Ramos (cell line): Measurements from ENCODE around the gene SLC10A6.

ENCODE experiments used
- in situ Hi-C: fragments of 300-500 bp; cut with MboI; formaldehyde crosslinking; loops from one replicate; pipeline ENCODE4 v1.14.3; 2022; ENCODE audit warnings: low sequenced_read_pairs; ENCODE audit not compliant: unreplicated experiment

Gene SLC10A6

DNA sequence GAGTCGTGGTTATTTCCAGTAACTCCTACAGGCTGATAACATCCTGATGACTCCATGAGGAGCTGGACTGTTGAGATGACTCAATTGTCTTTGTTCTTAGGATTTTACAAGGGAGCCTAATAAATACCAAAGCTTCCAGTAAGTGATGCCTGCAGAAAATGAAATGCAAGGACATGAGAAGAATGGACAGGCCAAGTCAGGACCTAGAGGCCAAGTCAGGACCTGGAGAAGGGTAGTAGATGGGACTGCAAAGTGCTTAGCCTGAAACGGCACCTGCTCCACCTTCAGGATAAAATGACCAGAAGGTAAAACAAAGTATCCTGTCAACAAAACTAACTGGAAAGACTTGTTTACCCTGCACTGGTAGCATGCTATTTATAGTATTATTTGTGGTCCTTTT, 6.4 kb upstream of the SLC10A6 start:
- in situ Hi-C loops = no loop called here

DNA sequence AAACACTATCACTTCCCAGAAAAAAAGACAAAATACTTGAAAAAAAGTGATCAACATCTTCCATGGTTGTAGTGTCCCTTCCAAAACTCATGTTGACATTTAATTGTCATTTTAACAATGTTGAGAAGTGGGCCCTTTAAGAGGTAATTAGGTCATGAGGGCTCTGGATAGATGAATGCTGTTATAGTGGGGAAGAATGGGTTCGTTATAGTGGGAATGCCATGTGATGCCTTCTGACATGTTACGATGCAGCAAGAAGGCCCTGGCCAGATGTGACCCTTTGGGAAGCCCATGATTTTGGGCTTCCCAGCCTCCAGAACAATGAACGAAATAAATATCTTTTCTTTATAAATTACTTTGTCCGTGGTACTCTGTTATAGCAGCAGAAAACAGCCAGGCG, 4.0 kb upstream of the SLC10A6 start:
- in situ Hi-C loops = no loop called here

DNA sequence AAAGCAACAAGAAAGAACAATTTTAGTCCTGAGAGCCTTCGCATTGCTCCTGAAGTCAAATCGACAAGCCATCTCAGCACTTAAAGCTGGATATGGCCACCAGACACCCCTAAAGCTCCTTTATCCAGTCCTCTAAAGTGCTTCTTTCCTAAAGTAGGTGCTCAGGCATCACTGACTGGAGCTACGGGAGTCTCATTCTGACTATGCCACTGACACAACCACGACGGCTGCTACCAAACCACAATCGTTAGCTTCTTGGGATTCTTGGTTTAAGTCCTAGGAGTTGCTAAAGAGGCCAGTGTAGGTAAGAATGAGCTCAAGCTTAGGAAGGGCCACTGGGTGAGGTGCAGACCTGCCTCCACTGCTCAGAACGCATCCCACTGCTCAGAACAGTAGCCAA, 1.0 kb downstream of the SLC10A6 start:
- in situ Hi-C loops = no loop called here

- in situ Hi-C loops = no loop called here
These were observed 1.6 kb downstream of the SLC10A6 start for GRCh38 chr4:86847571-86847970.

GRCh38 chr4:86846921-86847320, 2.3 kb downstream of the SLC10A6 start:
- in situ Hi-C loops = no loop called here

GRCh38 chr4:86845593-86845992, 3.6 kb downstream of the SLC10A6 start:
- in situ Hi-C loops = no loop called here

GRCh38 chr4:86841309-86841708, 7.9 kb downstream of the SLC10A6 start:
- in situ Hi-C loops = no loop called here

- in situ Hi-C loops = no loop called here
These were observed 8.3 kb downstream of the SLC10A6 start for GRCh38 chr4:86840858-86841257.

DNA sequence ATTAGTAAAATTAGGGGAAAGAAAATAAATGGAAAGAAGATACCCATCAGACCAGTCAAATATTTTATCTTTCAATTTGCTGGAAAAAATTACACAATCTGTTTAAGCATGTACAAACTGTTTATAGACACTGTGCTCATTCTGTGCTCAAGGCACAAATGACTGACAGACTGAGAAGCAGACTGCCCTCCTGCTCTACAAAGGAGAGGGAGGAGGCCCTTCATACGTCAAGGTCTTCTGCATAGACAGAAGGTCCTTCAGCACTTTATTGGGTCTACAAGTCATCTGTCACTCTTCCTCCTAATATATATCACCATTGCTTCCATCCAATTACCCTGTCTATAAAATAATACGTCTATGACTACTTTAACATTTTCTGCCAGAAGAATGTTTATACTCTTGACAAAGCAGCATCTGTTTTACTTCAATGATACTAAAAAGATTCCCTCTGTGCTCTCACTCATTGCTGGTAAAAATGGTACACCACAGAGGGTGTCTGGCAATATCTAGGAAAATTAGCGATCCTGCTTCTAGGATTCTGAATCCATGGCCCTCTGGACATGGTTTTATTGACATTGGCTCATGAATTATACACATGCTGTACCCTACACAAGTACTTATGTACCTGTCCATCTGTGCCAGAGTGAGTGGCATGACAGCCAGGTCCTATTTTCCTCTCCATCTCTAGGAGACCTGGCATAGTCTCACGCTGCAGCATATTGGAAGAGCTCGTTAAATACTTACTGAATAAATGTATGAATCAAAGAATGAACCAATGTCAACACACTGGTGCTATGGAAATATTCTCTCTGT, 11.3 kb downstream of the SLC10A6 start:
- in situ Hi-C loops = no loop called here

DNA sequence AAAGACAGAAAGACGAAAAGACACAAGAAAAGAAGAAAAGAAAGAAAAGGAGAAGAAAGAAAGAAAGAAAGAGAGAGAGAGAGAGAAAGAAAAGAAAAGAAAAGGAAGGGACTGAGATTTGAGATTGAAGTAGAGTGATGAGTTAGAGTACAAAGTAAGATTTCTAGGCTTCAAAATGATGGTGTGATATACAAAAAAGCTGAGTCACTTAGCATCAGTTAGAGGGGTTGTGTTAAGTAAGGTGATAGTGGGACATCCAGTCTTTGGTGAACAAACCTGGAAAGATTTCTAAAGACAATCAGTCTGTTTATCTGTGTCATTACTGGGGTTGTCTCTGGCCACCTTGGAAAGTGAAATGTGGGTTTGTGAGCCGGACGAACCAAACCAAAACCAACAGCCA, 13.5 kb downstream of the SLC10A6 start:
- in situ Hi-C loops = no loop called here

- in situ Hi-C loops = no loop called here
These were observed 14.3 kb downstream of the SLC10A6 start for GRCh38 chr4:86834901-86835300.

DNA sequence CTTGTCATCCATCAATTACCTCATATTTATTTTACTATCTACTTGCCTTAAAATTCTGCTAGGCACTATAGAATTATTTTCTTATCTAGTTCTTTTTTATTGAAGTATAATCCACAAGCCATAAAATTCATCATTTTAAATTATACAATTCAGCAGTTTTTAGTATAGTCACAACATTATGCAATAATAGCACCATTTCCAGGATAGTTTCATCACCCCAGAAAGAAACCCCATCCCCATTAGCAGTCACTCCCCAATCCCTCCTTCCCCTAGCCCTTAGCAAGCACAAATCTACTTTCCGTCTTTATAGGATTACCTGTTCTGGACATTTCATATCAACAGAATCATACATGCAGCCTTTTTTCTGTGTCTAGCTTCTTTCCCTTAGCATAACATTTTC, 15.6 kb downstream of the SLC10A6 start:
- in situ Hi-C loops = no loop called here

- in situ Hi-C loops = no loop called here
These were observed 17.7 kb downstream of the SLC10A6 start for GRCh38 chr4:86831262-86832130.

DNA sequence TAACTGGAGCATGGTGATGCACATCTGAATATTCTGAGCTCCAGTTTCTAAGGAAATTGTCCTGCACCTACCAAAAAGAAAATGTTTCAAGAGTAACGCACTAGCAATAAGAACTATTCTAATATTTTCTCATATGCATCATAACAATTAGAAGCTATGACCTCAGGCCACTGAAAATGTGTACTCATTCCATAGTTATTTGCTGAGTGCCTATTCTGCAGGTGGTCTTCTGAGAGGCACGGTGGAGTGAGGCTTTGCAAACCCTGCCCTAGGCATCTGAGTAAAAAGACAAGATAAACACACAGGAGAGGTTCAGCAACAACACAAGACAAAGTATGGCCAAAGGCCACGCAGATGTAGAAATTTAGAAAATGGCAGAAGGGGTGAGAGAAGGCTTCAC, 23.7 kb downstream of the SLC10A6 start:
- in situ Hi-C loops = no loop called here

- in situ Hi-C loops = no loop called here
These were observed 27.0 kb downstream of the SLC10A6 start for GRCh38 chr4:86822136-86822535.

DNA sequence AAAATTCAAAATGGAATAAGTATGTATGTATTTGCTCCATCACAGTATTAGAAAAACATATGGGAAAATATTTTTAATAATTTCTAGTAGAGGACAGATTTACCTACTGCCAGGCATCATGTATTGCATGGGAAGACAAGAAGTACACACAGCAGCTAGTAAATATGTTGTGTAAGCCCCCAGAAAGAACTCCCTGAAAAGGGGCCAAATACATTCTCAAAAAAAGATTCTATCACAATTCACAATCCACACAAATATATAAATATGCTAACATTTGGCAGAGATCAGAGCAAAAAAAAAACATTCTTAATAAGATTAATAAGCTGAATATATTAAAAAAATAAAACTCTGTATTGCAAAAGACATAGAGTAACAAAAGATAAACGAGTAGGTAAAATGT, 28.0 kb downstream of the SLC10A6 start:
- in situ Hi-C loops = no loop called here

GRCh38 chr4:86819561-86819960, 29.6 kb downstream of the SLC10A6 start:
- in situ Hi-C loops = no loop called here

- in situ Hi-C loops = no loop called here
These were observed 30.3 kb downstream of the SLC10A6 start for GRCh38 chr4:86818841-86819240.

DNA sequence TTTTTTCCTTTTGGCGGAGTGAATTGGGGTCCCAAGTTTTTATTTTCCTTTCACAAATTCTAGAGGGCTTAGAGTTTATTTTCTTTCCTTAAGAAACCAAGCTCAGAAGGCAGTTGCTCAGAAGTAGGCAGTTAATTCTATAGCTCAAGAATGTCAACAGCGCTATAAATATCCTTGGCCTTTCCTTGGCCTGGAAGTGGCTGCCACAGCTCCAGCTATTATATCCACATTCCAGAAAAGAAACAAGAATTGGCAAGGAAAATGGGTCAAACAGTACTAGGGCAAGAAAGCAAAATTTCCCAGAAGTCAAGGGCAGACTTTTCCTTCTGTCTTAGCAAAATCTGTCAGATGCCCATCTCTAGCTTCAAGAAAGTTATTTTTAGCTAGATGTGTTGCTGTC, 31.0 kb downstream of the SLC10A6 start:
- in situ Hi-C loops = no loop called here

GRCh38 chr4:86816501-86817273, 32.5 kb downstream of the SLC10A6 start:
- in situ Hi-C loops = no loop called here

GRCh38 chr4:86815653-86816052, 33.5 kb downstream of the SLC10A6 start:
- in situ Hi-C loops = no loop called here
